HepG2 (cell line): ENCODE results near the gene CHKA. TPM values are rescaled to one million over a fixed set of nuclear protein-coding genes. Genes with fewer than 3 reads are reported as not detected.

ENCODE experiments used
- ATAC-seq: fragments of 200-7000 bp; cut with Tn5 transposase; 3 replicates; pipeline ENCODE4 v1.9.1; 2020; ENCODE audit warnings: mild to moderate bottlenecking, moderate library complexity
- BruUV-seq: library from RNA; stranded (reverse); fragments of 400-500 nt; replicated peaks from 2 replicates; lab custom pipeline; 2021; lab: Mats Ljungman, UMichigan
- CTCF ChIA-PET: fragments of 300-600 bp; formaldehyde crosslinking; extraction: SDS; loops from one replicate; lab custom pipeline; 2021; ENCODE audit warnings: low total read pairs, inconsistent platforms, low intra/inter-chr PET ratio; lab: Yijun Ruan, JAX
- POLR2A ChIA-PET: fragments of 350-600 bp; sonication (Branson Sonifier 250); formaldehyde crosslinking; loops from one replicate; lab custom pipeline; 2020; ENCODE audit warnings: antibody characterized with exemption, inconsistent platforms; lab: Yijun Ruan, JAX
- DNase-seq: peaks from one replicate; pipeline ENCODE4 v3.0.0-alpha.2; 2015; ENCODE audit warnings: low spot score
- FAIRE-seq: peaks from 3 replicates; lab custom pipeline; 2011; peaks lifted over from hg19 to GRCh38; lab: Jason Lieb, UNC
- H2AFZ ChIP-seq: one replicate; pipeline ENCODE4 v1.6.1; 2011; ENCODE audit warnings: low read length, inconsistent platforms
- H3K27ac ChIP-seq: fragments of 300-600 bp; 3 replicates; pipeline ENCODE4 v1.8.0; 2011; ENCODE audit warnings: mixed run types, mild to moderate bottlenecking, mixed read lengths, low read length, inconsistent platforms; ENCODE audit not compliant: insufficient read depth; ENCODE audit errors: extremely low read length
- H3K27me3 ChIP-seq, 2 experiments: fragments of 200-600 bp in 1 of 2; 2 replicates in 1 of 2; 3 replicates in 1 of 2; pipeline versions ENCODE4 v1.6.0 to v1.8.0; 2011; ENCODE audit warnings: low read length in 2 of 2, mild to moderate bottlenecking in 2 of 2, moderate library complexity in 2 of 2, inconsistent platforms in 1 of 2; ENCODE audit not compliant: insufficient read depth in 2 of 2, control insufficient read depth in 1 of 2
- H3K36me3 ChIP-seq, 2 experiments: fragments of 200-600 bp in 1 of 2; replicated peaks in 1 of 2; 2 replicates in 1 of 2; 3 replicates in 1 of 2; pipeline versions ENCODE4 v1.5.1 to v1.8.0; 2011; ENCODE audit warnings: low read length in 2 of 2, inconsistent platforms in 1 of 2; ENCODE audit not compliant: insufficient read depth in 2 of 2, control insufficient read depth in 1 of 2
- H3K4me1 ChIP-seq: 2 replicates; pipeline ENCODE4 v1.5.1; 2012; ENCODE audit warnings: low read length, inconsistent platforms; ENCODE audit not compliant: insufficient read depth
- H3K4me2 ChIP-seq: 2 replicates; pipeline ENCODE4 v1.6.0; 2011; ENCODE audit warnings: low read depth, low read length, inconsistent platforms
- H3K4me3 ChIP-seq, 3 experiments: fragments of 200-600 bp in 1 of 3; sonication (generic), shearing (Covaris generic) in 1 of 3; replicated peaks in 1 of 3; 2 replicates each; pipeline ENCODE4 v1.5.1; 2011 to 2016; ENCODE audit warnings: low read length in 3 of 3, inconsistent platforms in 2 of 3, low read depth in 2 of 3, mild to moderate bottlenecking in 2 of 3, control low read depth in 1 of 3, mixed read lengths in 1 of 3; ENCODE audit not compliant: insufficient read depth in 1 of 3
- H3K79me2 ChIP-seq: one replicate; pipeline ENCODE4 v1.6.1; 2011; ENCODE audit warnings: low read length, inconsistent platforms; ENCODE audit not compliant: insufficient read depth
- H3K9ac ChIP-seq: 2 replicates; pipeline ENCODE4 v1.6.0; 2011; ENCODE audit warnings: mild to moderate bottlenecking, low read depth, low read length, inconsistent platforms; ENCODE audit not compliant: insufficient read depth
- H3K9me3 ChIP-seq: 2 replicates; pipeline ENCODE4 v1.5.1; 2012; ENCODE audit warnings: mild to moderate bottlenecking, low read length
- H4K20me1 ChIP-seq: 2 replicates; pipeline ENCODE4 v1.6.0; 2011; ENCODE audit warnings: inconsistent platforms, mild to moderate bottlenecking, low read length, moderate library complexity; ENCODE audit not compliant: insufficient read depth
- ARNT ChIP-seq: fragments of 450-650 bp; IDR thresholded peaks from 2 replicates; pipeline ENCODE4 v1.6.1; 2017
- ARNTL ChIP-seq: sonication (generic); formaldehyde crosslinking; IDR thresholded peaks from 2 replicates; pipeline ENCODE4 v1.4.0; 2020; ENCODE audit warnings: mild to moderate bottlenecking, missing genetic modification reagents
- CBFB ChIP-seq: sonication (generic); formaldehyde crosslinking; IDR thresholded peaks from 2 replicates; pipeline ENCODE4 v1.4.0; 2020; ENCODE audit warnings: missing genetic modification reagents
- GPN1 ChIP-seq: sonication (generic); formaldehyde crosslinking; IDR thresholded peaks from 2 replicates; pipeline ENCODE4 v1.5.1; 2020; ENCODE audit warnings: missing genetic modification reagents, borderline replicate concordance
- MXD1 ChIP-seq: sonication (generic); formaldehyde crosslinking; IDR thresholded peaks from 2 replicates; pipeline ENCODE4 v1.4.0; 2020; ENCODE audit warnings: mild to moderate bottlenecking, missing genetic modification reagents
- NCOR1 ChIP-seq: fragments of 200-600 bp; sonication (generic); IDR thresholded peaks from 2 replicates; pipeline ENCODE4 v1.7.0; 2017; ENCODE audit warnings: antibody characterized with exemption, low read length, borderline replicate concordance
- RCOR2 ChIP-seq: IDR thresholded peaks from 2 replicates; pipeline ENCODE4 v1.6.1; 2016; ENCODE audit warnings: missing biosample characterization, missing genetic modification reagents
- YY1 ChIP-seq: IDR thresholded peaks from 2 replicates; pipeline ENCODE4 v1.6.1; 2011; ENCODE audit warnings: low read length, low read depth, moderate library complexity, mild to moderate bottlenecking; ENCODE audit not compliant: insufficient read depth, insufficient replicate concordance
- ZMAT3 ChIP-seq: sonication (generic); formaldehyde crosslinking; conservative IDR thresholded peaks from 2 replicates; pipeline ENCODE4 v1.7.0; 2021; ENCODE audit warnings: missing genetic modification reagents
- ZNF256 ChIP-seq: sonication (generic); formaldehyde crosslinking; conservative IDR thresholded peaks from 2 replicates; pipeline ENCODE4 v1.4.0; 2020; ENCODE audit warnings: missing genetic modification reagents
- ZXDC ChIP-seq: sonication (generic); formaldehyde crosslinking; IDR thresholded peaks from 2 replicates; pipeline ENCODE4 v1.5.0; 2020; ENCODE audit warnings: mild to moderate bottlenecking, missing genetic modification reagents
- WGBS: methylation state at CpG from one replicate; pipeline ENCODE4 v1.1.6; 2017; ENCODE audit warnings: low lambda C conversion rate; 5-methylcytosine and 5-hydroxymethylcytosine counted together
- in situ Hi-C: cut with HindIII; loops from 2 replicates; pipeline ENCODE4 v1.10.0; 2017; ENCODE audit warnings: low pct_unique_long_range_greater_than_20kb; ENCODE audit not compliant: extremely low pct_ligation_motif_present
- intact Hi-C: fragments of 100-400 bp; cut with micrococcal nuclease; formaldehyde crosslinking; loops from one replicate; pipeline ENCODE4 v1.10.0; 2022; ENCODE audit not compliant: unreplicated experiment
- polyA plus RNA-seq, 8 experiments: library from polyadenylated mRNA; depleted of rRNA in 3 of 8; stranded (reverse) in 7 of 8; unstranded in 1 of 8; fragments of >200 nt; fragmentation: Illumina TruSeq in 4 of 8; extraction: Trizol in 4 of 8; gene quantifications; 2 replicates each; pipeline versions ENCODE4 v1.2.1 to v1.2.3, GENCODE V29; 2011 to 2016; ENCODE audit warnings: low read depth in 4 of 8, missing spikeins in 1 of 8, mixed read lengths in 1 of 8; ENCODE audit not compliant: insufficient read depth in 1 of 8
- total RNA-seq, 5 experiments: library from RNA; depleted of rRNA; stranded (reverse); fragments of >200 nt; fragmentation: Illumina TruSeq; extraction: Trizol; gene quantifications; 2 replicates each; pipeline ENCODE4 v1.2.3, GENCODE V29; 2016; ENCODE audit warnings: low read depth in 1 of 5

Gene CHKA
- total and polyA plus RNA-seq, 2 of the 13 experiments (the other 11 are each of a cell fraction or from before 2014, with no cell fraction given), result 71.6 to 92.7 TPM

GRCh38 chr11:68012044-68012842 is 108.9 kb downstream of the CHKA start (continued):
- TF ChIP-seq YY1 (no peak), ZNF256 (CRISPR knock-in tag) (no peak), ZMAT3 (no peak), ZXDC (CRISPR knock-in tag) (0 out of 2 replicates have a peak, but pooled peaks have one; percentile 14), ARNTL (CRISPR knock-in tag) (no peak)

- Histone ChIP-seq H3K9ac (peak overlapping the region; percentile 76; the same call in 1 of the 2 replicates), H3K4me3 (peak overlapping the region in 2 of 3 experiments; percentile 53 to 77; a peak in 3 of 6 replicates), H3K4me1 (peaks cover 91% of the 10 kb centered on the region), H3K27ac (peak overlapping the region; percentile 78), H4K20me1 (no peaks in the 10 kb centered on the region), H2AFZ (no peak overlapping the region), H3K9me3 (no peaks in the 10 kb centered on the region), H3K36me3 (no peaks in the 10 kb centered on the region), H3K79me2 (no peaks in the 10 kb centered on the region), H3K27me3 (no peaks in the 10 kb centered on the region), H3K4me2 (peak overlapping the region; percentile 96)
- in situ Hi-C loops, result no loop called here
- FAIRE-seq (peak; percentile 15), ATAC-seq (no peak), DNase-seq (no peak)
- WGBS, result 86% methylated on average over 13 of the region's 16 CpGs
- ChIA-PET POLR2A (interaction anchor here (0.8 to 2.9 kb wide), 9 partner anchors 9 to 198 kb away, joined by 3 to 15 read pairs (median 5); no protein-coding TSS in a partner anchor), CTCF (no interaction called here)
- no TSS peak for BruUV-seq
- intact Hi-C loops, result no loop called here
- TF ChIP-seq RCOR2 (CRISPR knock-in tag) (0 out of 2 replicates have a peak, but pooled peaks have one; percentile 1), MXD1 (no peak), NCOR1 (no peak), CBFB (CRISPR knock-in tag) (no peak), GPN1 (CRISPR knock-in tag) (no peak), ARNT (no peak)
Observed at GRCh38 chr11:68011051-68011943, 109.9 kb downstream of the CHKA start.
